Stimulated activated CD8-positive, alpha-beta memory T cell treated with anti-CD3 and anti-CD28 coated beads, Interleukin-12 subunit alpha, Interleukin-12 subunit beta, amount 100 ng/mL, for 4 hours (primary cell): ENCODE data around the gene IGF2.

Experiments used
- DNase-seq: peaks from one replicate; pipeline ENCODE4 v3.0.0-alpha.2; 2020; ENCODE audit warnings: low read depth

Gene IGF2

DNA sequence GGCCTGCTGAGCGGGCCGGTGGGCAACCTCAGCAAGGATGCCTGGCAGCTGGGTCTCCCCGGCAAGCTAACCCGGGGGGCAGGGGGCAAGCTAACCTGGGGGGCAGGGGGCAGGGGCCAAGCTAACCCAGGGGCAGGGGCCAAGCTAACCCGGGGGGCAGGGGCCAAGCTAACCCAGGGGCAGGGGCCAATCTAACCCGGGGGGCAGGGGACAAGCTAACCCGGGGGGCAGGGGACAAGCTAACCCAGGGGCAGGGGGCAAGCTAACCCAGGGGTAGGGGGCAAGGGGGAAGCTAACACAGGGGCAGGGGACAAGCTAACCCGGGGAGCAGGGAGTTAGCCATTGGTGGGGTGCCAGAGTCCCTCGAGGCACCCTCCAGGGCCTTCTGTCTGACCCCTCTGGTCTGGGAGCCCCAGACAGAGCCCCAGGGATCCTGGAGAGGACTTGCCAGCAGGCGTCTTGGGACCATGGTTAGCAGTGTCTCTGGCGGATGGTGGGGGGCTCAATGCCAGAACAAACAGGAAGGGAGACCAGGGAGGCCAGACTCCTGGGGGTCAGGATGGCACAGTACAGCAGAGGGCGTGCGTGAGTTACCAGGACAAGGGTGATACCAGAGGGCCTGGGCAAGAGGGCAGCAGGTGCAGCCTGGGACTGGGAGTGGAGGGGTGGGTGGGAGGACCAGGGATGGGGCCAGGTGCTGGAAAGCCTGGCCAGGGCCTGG lies 16.1 kb downstream of the IGF2 start:
- DNase-seq = no peak

DNA sequence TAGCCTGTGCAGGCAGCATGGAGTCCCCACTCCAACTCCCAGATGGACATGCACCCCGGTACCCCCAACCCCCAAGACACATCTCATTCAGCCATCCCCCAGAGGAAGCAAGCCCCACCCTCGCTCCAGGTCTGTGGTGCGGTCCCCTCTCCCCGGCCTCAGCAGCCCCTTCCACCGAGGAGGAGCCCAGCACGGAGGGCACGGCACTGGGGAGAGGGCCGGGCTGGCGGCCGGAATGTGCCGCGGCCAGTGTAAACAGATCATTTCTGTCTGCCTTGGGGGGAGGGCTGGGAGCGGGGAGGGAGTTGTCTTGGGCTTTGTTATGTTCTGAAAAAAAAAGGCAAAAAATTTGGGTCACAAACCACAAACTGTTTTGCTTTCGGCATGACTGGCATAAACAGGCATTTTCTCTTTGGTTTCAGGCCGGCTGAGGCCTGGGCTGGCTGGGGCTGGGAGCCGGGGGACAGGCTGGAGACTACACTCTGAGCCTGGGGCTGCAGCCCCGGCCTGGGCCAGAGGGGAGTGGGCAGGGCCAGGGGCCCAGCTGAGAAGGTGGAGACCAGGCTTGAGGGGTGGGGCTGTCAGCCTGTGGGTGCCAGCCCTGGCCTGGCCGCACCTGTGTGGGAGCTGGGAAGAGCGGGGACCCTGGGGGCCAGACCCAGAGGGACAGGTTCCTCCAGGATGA lies 16.8 kb downstream of the IGF2 start:
- DNase-seq = no peak

DNA sequence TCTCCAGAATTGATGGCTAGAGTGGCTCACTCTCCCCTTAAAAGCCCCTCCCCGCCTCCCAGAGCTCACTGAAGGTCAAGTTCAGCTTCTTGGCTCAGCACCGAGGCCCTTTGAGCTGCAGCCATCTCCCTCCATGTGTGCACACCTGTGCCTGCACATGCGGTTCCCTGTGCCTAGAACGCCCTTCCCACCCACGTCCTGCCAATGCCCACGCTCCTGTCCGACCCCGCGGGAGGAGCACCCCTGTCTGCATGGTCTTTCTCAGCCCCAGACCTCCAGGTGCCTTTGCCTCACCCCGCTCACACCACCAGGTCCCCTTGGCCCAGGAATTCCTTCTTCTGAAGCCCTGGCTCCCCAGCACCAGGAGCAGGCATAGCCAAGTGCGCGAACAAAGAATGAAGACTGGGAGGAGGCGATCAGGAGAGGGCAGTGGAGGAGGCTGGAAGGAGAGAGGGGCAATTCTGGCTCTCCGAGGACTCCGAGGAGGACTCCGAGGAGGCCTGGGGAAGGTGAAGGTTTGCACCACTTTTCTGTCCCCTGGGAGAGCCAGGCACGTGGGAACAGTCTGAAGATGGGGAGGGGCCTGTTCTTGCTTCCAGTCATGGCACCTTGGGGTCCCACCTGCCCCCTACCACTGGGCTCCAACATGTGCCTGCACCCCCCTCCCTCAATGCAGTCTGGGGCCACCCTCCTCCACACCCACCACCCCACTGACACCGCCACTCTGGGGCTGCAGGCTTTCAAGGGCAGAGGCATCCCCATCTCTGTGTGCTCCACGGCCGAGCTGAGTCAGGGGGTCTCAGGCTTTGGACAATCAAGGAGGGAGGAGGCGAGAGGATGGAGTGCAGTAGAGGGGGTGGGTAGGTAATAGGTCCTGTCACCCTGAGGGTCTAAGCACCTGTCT lies 17.7 kb downstream of the IGF2 start:
- DNase-seq = no peak

GRCh38 chr11:2120359-2121100 lies 18.7 kb downstream of the IGF2 start:
- no peak for DNase-seq

- DNase-seq = no peak
These were observed 20.5 kb downstream of the IGF2 start for GRCh38 chr11:2118677-2119076.

DNA sequence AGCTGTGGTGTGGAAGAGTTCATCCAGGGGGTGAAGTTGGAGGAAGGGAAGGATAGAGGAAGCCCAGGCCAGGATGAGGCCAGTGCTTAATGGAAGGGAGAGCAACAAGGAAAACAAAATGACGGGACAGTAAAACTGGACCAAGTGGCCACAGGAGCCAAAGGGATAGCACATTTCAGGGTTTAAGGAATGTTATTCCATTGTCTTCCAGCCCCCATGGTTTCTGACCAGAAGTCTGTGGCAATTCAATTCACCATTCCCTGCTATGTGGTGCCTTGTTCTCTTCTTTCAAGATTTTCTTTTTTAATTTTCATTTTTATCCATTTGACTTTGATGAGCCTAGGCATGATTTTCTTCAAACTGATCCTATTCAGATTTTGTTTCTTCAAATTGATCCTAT lies 22.5 kb downstream of the IGF2 start:
- DNase-seq = no peak

DNA sequence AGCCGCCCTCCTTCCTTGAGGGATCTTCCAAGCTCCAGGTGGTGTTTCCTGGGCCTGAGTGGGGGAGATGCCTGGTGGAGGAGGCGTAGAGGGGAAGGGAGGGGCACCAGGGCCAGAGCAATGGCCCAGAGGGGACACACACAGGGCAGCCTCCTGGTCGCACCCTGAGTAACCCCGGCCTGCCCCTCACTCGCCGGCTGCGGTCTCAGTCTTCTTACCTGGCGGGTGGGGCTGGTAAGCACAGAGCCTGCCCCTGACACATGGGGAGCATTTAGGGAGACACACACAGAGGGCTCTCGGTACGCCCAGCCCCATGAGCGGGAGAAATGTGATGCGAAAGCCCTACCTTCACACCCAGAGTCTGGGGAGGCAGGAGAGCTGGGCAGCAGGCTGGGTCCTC lies 23.9 kb downstream of the IGF2 start:
- DNase-seq = no peak

DNA sequence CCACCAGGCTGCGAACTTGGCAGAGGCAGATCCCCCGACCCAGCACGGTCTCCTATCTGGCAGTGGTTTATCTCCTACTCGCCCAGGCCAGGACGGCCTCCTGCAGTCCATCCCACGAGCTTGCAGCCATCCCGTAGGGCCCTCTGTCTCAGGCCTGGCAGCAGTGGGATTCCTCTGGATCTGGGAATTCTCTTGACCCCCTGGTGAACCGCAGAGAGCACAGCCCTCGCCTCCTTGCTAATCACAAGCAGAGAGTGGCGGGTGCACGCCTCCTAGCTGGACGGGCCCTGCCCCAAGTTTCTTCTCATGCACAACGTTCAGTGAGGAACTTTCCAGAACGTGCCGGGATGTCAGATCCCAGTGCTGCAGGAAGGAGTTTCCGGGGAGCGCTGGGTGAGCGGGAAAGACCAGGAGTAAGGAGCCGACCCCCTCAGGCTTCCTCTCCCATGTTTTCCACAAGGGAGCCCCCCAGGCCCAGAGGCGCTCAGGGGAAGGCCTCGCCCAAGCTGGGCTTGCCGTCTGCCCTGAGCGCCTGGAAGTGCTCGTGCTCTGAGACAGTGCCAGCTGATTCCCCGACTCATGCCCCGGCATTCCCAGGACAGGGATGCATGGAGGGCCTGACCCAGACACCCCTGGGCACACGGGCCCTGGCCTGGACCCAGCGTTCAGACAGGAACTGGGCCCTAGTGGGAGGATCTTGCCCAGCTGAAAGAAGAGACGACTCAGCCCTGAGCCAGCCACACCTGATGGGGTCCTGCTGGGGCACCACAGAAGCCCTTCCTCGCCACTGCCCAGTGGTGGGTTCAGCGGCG lies 24.6 kb downstream of the IGF2 start:
- DNase-seq = no peak

GRCh38 chr11:2113776-2114175 lies 25.4 kb downstream of the IGF2 start:
- DNase-seq = no peak

DNA sequence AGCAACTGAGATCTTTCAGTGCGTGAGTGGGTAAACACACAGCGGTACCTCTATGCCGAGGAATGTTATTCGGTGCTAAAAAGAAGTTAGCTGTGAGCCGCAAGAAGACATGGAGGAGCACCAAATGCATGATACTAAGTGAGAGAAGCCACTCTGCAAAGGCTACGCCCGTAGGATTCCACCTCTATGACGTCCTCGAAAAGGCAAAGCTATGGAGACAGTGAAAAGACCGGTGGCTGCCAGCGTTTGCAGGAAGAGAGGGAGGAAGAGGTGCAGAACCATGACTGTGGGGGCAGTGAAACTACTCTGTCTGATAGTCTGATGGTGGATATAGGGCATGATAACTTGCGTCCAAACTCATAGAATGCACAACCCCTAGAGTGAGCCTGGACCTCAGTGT lies 28.7 kb downstream of the IGF2 start:
- no peak for DNase-seq

GRCh38 chr11:2109541-2110019 lies 29.6 kb downstream of the IGF2 start:
- DNase-seq = no peak

DNA sequence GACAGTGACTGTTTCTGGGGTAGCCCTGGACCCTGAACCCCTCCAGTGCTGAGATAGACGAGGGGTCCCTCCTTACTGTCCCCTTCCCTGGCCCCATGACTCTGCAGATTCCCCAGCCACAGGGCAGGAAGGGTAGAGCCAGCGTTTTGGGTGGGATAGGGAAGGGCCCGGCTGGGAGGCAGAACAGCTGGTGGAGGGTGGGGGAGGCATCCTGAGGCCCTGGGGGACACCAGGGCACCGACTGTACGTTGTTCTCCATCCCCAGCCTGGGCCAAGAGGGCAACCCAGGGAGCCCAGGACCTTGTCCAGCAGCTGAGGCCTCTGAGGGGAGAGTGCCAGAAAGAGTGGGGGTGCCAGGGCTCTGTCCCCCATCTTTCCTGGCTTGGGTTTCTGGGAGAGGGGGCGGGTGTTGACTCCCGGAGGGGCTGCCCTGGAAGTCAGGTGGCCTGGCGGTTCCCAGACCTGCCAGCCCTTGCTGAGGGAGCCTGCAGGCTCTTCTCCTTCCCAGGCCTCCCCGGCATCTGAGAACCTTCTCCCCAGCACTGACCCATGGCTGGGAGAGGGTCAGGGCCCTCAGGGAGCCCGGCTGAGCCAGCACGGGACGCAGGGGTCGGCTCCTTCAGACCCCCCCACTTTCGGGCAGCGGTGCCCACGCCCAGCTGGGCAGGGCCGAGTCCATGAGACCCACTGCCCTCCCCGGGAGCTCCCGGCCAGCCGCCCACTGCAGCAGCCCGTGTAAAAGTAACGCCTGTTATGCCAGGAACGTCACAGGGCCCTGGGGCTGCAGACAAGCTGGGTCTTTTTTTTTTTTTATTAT lies 30.3 kb downstream of the IGF2 start:
- no peak for DNase-seq

- DNase-seq = no peak
These were observed 31.1 kb downstream of the IGF2 start for GRCh38 chr11:2107941-2108630.

DNA sequence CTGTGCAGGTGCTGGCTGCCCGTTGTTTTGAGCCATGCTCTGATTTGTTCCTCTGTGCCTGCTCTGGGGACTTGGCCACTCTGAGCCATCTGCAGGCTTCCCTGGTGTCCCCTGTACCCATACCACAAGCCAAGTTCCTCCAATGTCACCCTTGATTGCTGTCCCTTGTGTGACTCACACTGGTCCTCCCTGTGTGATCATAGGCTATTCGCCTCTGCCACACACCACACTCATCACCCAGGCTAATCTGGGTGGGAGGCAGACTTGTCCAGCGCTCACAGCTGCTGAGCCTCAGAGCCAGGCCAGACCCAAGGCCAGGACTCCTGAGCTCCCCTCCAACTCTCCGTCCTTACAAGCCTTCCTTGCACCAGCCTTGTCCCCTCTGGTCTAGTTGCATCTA lies 31.7 kb downstream of the IGF2 start:
- DNase-seq = no peak

GRCh38 chr11:2106583-2107209 lies 32.5 kb downstream of the IGF2 start:
- no peak for DNase-seq

DNA sequence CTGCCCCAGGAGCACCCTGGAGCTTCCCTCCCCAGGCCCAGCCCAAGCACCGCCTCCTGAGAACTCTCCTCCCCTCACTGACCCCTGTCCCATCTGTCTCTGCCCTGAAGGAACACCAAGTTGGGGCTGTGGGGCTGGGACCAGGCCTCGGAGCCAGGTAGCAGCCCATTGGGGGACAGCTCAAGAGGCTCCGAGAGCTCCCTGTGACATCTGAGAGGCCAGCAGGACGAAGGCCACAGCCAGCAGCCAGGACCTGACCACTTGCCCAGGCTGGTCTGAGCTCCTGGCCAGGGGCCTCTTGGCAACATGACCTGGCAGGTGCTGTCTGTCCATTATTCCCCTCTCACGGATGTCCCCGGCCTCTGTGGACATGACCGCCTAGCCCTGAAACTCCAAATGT lies 33.7 kb downstream of the IGF2 start:
- DNase-seq = no peak

GRCh38 chr11:2104524-2105440 lies 34.4 kb downstream of the IGF2 start:
- DNase-seq = no peak
